ENCODE data around the gene PRPH2. TPM values are rescaled to one million over a fixed set of nuclear protein-coding genes. Genes with fewer than 3 reads are reported as not detected.

Gene PRPH2
- total RNA-seq, 1 experiment from 2014 or later: 1.0 TPM

GRCh38 chr6:42729731-42730130 is 7.3 kb upstream of the PRPH2 start (continued):
- TF ChIP-seq ZNF317 (CRISPR knock-in tag; IDR thresholded peaks at IDR 0.05; ENCODE audit: borderline replicate concordance, low read depth) (no peak), ZBTB21 (CRISPR knock-in tag; IDR thresholded peaks at IDR 0.05; ENCODE audit: borderline replicate concordance) (no peak), ESRRA (CRISPR knock-in tag; IDR thresholded peaks at IDR 0.05; ENCODE audit: borderline replicate concordance) (no peak), ZNF219 (CRISPR knock-in tag; IDR thresholded peaks at IDR 0.05; ENCODE audit: borderline replicate concordance) (no peak)

- POLR2A ChIA-PET: interaction anchor here (1.1 to 1.6 kb wide), 3 partner anchors 19 to 163 kb away, joined by 3 to 4 read pairs (median 3); a partner anchor contains a TSS
- H3K27me3 Mint-ChIP-seq (ENCODE audit: low read depth): no peaks in the 10 kb centered on the region; the same call in 1 of the 2 replicates
- 0 out of 2 replicates have a peak, but pooled peaks cover 2% of the 10 kb centered on the region for H3K9me3 Mint-ChIP-seq
- peaks cover 9% of the 10 kb centered on the region for H3K4me1 Mint-ChIP-seq
- no peak for DNase-seq (ENCODE audit: low spot score)
- ATAC-seq: no peak
- H3K27ac Mint-ChIP-seq: no peak overlapping the region
- CTCF ChIA-PET: interaction anchor here (0.6 to 3.2 kb wide), 11 partner anchors 19 to 180 kb away, joined by 3 to 46 read pairs (median 5); partner anchors contain the start of genes RPL7L1 and TBCC
- no peaks in the 10 kb centered on the region for H3K36me3 Mint-ChIP-seq
- H3K4me3 Mint-ChIP-seq: no peak overlapping the region
- no peak for TF ChIP-seq RELA (CRISPR knock-in tag; IDR thresholded peaks at IDR 0.05; ENCODE audit: borderline replicate concordance)
- no peak for TF ChIP-seq AFF4 (CRISPR knock-in tag; IDR thresholded peaks at IDR 0.05; ENCODE audit: borderline replicate concordance)
- no peak for TF ChIP-seq ZNF423 (CRISPR knock-in tag; IDR thresholded peaks at IDR 0.05)
- TF ChIP-seq ZNF232 (CRISPR knock-in tag; IDR thresholded peaks at IDR 0.05): no peak
- TF ChIP-seq ZBTB21 (CRISPR knock-in tag; IDR thresholded peaks at IDR 0.05; ENCODE audit: borderline replicate concordance): no peak
- no peak for TF ChIP-seq ERG (CRISPR knock-in tag; IDR thresholded peaks at IDR 0.05)
- no peak for TF ChIP-seq CTCF (IDR thresholded peaks at IDR 0.05)
- TF ChIP-seq ZNF121 (CRISPR knock-in tag; IDR thresholded peaks at IDR 0.05): no peak
Observed at GRCh38 chr6:42727627-42728026, 5.2 kb upstream of the PRPH2 start.

GRCh38 chr6:42727087-42727611 is 4.8 kb upstream of the PRPH2 start:
- CTCF ChIA-PET: interaction anchor here (0.6 to 3.2 kb wide), 19 partner anchors 11 to 179 kb away, joined by 3 to 46 read pairs (median 5); partner anchors contain the start of genes RPL7L1 and TBCC
- POLR2A ChIA-PET: interaction anchor here (0.5 to 1.6 kb wide), 4 partner anchors 20 to 163 kb away, joined by 3 to 4 read pairs (median 4); a partner anchor contains a TSS
- H3K36me3 Mint-ChIP-seq: no peaks in the 10 kb centered on the region
- H3K27ac Mint-ChIP-seq: no peak overlapping the region
- H3K4me3 Mint-ChIP-seq: no peak overlapping the region
- H3K9me3 Mint-ChIP-seq: no peaks in the 10 kb centered on the region
- ATAC-seq: peak; percentile 22; the same call in 1 of the 2 replicates
- peak; percentile 18 for DNase-seq (ENCODE audit: low spot score)
- no peaks in the 10 kb centered on the region; the same call in 1 of the 2 replicates for H3K27me3 Mint-ChIP-seq (ENCODE audit: low read depth)
- peaks cover 9% of the 10 kb centered on the region for H3K4me1 Mint-ChIP-seq
- no peak for TF ChIP-seq ARID4B (CRISPR knock-in tag; IDR thresholded peaks at IDR 0.05; ENCODE audit: borderline replicate concordance)
- TF ChIP-seq ESRRA (CRISPR knock-in tag; IDR thresholded peaks at IDR 0.05; ENCODE audit: borderline replicate concordance): no peak
- TF ChIP-seq GTF2I (CRISPR knock-in tag; conservative IDR thresholded peaks at IDR 0.05): no peak
- TF ChIP-seq CREB1 (CRISPR knock-in tag; IDR thresholded peaks at IDR 0.05): no peak
- TF ChIP-seq KAT7 (CRISPR knock-in tag; IDR thresholded peaks at IDR 0.05; ENCODE audit: borderline replicate concordance): no peak
- no peak for TF ChIP-seq ZNF138 (CRISPR knock-in tag; conservative IDR thresholded peaks at IDR 0.05)
- no peak for TF ChIP-seq FOXJ3 (CRISPR knock-in tag; IDR thresholded peaks at IDR 0.05; ENCODE audit: borderline replicate concordance)
- TF ChIP-seq IRF2 (CRISPR knock-in tag; IDR thresholded peaks at IDR 0.05; ENCODE audit: borderline replicate concordance, low read depth): no peak
- TF ChIP-seq CBFB (CRISPR knock-in tag; IDR thresholded peaks at IDR 0.05; ENCODE audit: low read depth): no peak
- TF ChIP-seq NR1H2 (CRISPR knock-in tag; IDR thresholded peaks at IDR 0.05): no peak
- no peak for TF ChIP-seq ZNF396 (CRISPR knock-in tag; IDR thresholded peaks at IDR 0.05; ENCODE audit: borderline replicate concordance)
